ENCODE results near the gene KRT14.
"Not testable (repeated sequence)": the region's sequence is repeated elsewhere in the genome, so short reads cannot be mapped to it uniquely, and the experiment has no call there.

KRT14 gene

DNA sequence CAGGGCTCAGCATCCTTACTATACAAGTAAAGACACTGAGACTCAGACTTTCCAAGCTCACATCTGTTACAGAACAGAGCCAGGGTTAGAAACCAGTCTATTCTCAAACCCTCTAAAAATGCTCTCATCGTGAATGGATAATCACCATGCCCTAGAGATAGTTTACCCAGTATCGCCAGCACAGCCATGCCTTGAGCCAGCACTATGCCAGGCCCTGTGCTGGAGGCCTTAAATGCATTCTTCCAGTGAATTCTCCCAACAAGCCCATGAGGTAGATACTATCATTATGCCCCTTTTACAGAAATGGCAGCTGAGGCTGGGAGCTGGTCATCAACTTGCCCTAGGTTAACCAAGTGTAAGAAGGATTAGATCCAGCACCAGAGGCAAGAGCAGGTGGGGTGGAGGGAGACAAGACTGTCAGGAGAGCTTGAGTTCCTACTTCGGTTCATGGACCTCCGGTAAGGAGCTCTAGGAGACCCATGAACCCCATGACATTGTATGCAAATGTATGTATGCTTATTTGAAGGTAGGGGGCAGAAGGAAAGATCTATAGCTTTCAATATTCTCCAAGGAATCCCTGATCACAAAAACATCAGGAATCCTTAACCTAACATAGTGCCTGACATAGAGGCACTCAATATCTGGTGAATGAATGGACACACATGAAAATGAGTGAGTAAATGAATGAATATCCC is 5.2 kb downstream of the KRT14 start:
- Mint-ChIP-seq H3K27me3 (peaks cover 23% of the 10 kb centered on the region), H3K9me3 (no peaks in the 10 kb centered on the region), H3K4me1 (no peaks in the 10 kb centered on the region), H3K36me3 (no peaks in the 10 kb centered on the region), H3K27ac (no peak overlapping the region), H3K4me3 (no peak overlapping the region)
- DNase-seq (ENCODE audit: low spot score in 2 of 2) (no peak), ATAC-seq (ENCODE audit: low read depth) (no peak)

DNA sequence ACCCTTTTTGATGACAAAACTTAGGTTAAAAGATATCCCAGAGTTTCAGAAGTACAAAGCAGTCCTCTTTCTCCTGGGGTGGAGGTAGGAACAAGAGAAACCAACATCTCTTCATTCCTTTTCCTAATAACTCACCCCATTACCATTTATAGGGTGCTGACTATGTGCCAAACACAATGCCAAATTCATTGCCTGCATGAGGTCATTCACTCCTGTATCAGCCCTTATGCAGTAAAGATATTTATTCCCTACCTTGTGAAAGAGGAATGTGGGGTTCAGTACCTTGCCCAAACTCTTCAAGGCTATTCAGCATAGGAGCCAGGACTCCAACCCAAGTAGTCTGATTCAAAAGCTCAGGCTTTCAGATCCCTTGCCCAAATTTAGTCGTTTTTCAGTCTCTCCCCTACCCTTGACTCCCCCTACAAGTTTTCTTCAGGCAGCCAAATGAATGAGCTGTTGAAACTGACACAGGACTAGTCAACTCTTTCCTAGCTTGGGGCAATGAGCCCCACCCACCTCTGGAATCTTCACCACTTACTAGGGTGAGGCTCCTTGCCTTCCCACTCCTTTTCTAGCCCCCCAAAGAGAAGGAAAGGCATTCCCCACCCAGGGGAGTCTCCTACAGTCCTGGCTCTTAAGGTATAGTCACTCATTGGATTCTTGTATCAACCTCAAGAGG is 5.9 kb downstream of the KRT14 start:
- H3K27ac Mint-ChIP-seq: no peak overlapping the region
- H3K4me3 Mint-ChIP-seq: no peak overlapping the region
- ATAC-seq (ENCODE audit: low read depth) (no peak), DNase-seq (ENCODE audit: low spot score in 2 of 2) (no peak)
- no peaks in the 10 kb centered on the region for H3K4me1 Mint-ChIP-seq
- no peaks in the 10 kb centered on the region for H3K9me3 Mint-ChIP-seq
- H3K36me3 Mint-ChIP-seq: no peaks in the 10 kb centered on the region
- peaks cover 25% of the 10 kb centered on the region for H3K27me3 Mint-ChIP-seq

DNA sequence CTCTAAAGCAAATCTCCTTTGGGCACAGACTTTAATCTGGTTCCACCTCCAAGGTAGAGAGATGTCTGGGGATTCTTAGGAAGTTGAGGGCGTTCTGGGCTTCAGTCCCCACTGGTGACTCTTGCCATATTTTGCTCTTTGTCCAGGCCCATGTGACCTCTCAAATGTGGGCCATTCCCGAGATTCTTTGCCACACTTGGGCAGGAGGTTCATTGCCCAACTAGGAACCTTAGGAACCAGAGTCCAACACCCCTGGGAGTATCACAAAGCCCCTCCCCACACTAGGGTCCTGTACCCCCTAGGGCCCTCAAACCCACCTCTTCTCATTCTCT is 6.5 kb downstream of the KRT14 start:
- no peak overlapping the region for H3K4me3 Mint-ChIP-seq
- no peaks in the 10 kb centered on the region for H3K36me3 Mint-ChIP-seq
- peaks cover 24% of the 10 kb centered on the region for H3K27me3 Mint-ChIP-seq
- DNase-seq (ENCODE audit: low spot score in 2 of 2) (no peak), ATAC-seq (ENCODE audit: low read depth) (no peak)
- no peak overlapping the region for H3K27ac Mint-ChIP-seq
- no peaks in the 10 kb centered on the region for H3K4me1 Mint-ChIP-seq
- H3K9me3 Mint-ChIP-seq: no peaks in the 10 kb centered on the region

DNA sequence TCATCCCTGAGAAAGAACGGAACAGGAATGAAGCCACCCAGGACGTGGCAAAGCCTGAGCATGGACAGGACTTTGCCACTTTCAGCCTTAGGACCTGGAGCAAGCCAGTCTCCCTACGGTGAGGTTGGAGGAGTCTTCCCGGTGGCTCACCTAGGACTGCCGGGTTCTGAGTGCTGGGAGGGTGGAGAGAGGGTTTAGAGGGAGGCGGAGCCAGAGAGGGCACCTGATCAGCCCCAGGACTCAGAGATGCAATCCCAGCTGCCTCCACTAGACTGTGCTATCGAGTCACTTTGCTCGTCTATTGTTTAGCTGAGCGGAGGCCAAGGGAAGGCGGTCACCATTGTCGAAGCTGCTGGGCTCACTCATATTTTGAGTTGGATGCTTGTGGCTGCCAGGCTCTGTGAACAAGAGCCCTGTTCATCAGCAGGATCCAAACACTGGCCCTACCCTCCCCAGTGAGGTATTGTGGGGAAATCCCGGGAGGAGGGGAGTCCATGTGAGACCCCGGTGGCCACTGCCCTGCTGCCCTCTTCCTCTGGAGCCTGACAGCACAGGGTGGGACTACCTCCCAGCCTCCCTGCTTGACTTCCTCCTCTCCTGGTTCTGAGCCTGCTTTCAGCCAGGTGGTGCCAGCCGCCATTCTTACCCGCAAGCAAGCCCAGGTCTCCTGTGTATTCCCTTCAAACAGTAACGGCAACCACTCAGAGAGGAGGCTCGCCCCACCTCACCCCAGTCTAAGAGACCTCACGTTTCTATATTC is 7.0 kb downstream of the KRT14 start:
- H3K27me3 Mint-ChIP-seq: peaks cover 24% of the 10 kb centered on the region
- H3K36me3 Mint-ChIP-seq: no peaks in the 10 kb centered on the region
- no peaks in the 10 kb centered on the region for H3K9me3 Mint-ChIP-seq
- H3K4me1 Mint-ChIP-seq: no peaks in the 10 kb centered on the region
- DNase-seq (ENCODE audit: low spot score in 2 of 2) (peak; percentile 15 to 21), ATAC-seq (ENCODE audit: low read depth) (peak; percentile 46)
- no peak overlapping the region for H3K27ac Mint-ChIP-seq
- no peak overlapping the region for H3K4me3 Mint-ChIP-seq

DNA sequence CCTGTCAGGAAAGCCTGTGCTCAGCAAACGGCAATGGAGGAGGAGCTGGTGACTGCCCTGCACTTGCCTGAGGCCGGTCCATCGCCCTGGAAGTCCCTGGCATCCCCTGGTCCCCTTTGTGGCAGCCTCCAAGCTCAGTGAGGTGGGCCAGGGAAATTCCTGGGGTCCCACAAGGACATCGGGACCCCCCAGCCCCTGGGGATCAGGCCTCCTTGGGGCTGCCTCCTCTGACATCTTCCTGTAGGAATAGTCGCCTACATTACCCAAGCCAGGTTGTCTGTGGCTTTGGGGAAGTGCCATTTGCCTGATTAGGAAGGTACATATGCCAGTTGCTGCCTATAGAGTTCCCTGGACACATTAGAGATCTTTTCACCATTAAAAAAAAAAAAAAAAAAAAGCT is 7.7 kb downstream of the KRT14 start:
- no peaks in the 10 kb centered on the region for H3K4me1 Mint-ChIP-seq
- no peak overlapping the region for H3K27ac Mint-ChIP-seq
- DNase-seq (ENCODE audit: low spot score in 2 of 2) (no peak), ATAC-seq (ENCODE audit: low read depth) (no peak)
- no peak overlapping the region for H3K4me3 Mint-ChIP-seq
- H3K36me3 Mint-ChIP-seq: no peaks in the 10 kb centered on the region
- H3K9me3 Mint-ChIP-seq: no peaks in the 10 kb centered on the region
- peaks cover 22% of the 10 kb centered on the region for H3K27me3 Mint-ChIP-seq

DNA sequence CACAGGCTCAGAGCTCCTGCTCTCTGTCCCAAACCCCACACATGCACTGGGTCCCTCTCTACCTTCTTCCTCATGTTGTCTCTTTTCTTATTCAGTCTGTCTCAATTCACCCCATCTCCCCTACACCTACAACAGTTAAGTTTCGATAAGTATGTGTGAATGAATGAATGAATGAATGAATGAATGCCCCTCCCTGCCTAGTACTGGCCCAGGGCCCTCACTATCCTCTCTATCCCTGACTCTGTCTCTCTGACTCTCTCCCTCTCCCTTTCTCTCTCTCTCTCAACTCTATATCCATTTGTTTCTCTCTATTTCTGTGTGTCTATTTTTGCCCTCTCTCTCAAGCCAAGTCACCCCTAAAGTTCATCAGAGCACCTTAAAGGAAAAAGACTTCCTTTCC is 8.2 kb downstream of the KRT14 start:
- Mint-ChIP-seq H3K27me3 (peaks cover 20% of the 10 kb centered on the region), H3K4me1 (no peaks in the 10 kb centered on the region), H3K4me3 (no peak overlapping the region), H3K9me3 (no peaks in the 10 kb centered on the region), H3K27ac (no peak overlapping the region), H3K36me3 (no peaks in the 10 kb centered on the region)
- DNase-seq (ENCODE audit: low spot score in 2 of 2): no peak
- no peak for ATAC-seq (ENCODE audit: low read depth)

DNA sequence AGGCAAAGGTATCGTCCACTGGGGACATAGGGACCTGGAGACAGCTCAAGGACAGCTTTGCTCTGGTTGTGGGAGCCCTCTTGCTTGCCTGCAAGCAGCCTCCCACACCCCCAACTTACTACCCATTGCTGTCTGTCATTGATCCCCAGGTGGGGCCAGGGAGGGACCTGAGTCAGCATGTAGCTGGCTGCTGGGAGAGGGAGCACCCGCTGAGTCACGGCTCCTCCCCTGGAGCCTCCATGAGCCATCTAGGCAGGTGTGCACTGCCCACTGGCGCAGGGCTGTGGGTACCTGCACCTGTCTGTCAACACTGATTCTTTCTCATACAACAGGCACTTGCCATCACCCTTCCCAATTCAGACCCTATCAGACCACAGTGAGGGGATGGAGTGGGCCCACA is 10.0 kb downstream of the KRT14 start:
- ATAC-seq (ENCODE audit: low read depth); H3K36me3 Mint-ChIP-seq; H3K9me3 Mint-ChIP-seq; H3K27ac Mint-ChIP-seq; H3K4me3 Mint-ChIP-seq; DNase-seq (ENCODE audit: low spot score in 2 of 2); H3K4me1 Mint-ChIP-seq: not testable (repeated sequence)
- H3K27me3 Mint-ChIP-seq: peaks cover 22% of the 10 kb centered on the region

DNA sequence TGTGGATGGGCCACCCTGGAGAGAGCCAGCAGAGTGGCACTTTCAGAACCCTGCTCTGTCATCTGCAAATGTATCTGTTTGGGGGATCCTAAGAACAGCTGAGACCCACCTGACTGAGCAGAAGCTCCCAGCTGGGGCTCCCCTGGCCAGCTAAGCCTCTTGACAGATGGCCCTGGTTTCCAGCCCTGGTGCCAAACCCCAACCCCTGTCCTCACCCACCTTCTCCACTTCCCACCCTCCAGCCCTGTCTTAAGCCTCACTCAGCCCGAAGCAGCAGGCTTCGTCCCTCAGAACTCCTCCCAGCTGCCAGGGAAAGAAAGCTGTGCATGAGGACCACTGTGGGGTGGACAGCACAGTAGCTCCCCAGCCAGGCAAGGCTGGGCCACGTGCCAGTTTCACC is 11.4 kb downstream of the KRT14 start:
- DNase-seq (ENCODE audit: low spot score in 2 of 2) (no peak), ATAC-seq (ENCODE audit: low read depth) (no peak)
- Mint-ChIP-seq H3K9me3 (no peaks in the 10 kb centered on the region), H3K4me1 (no peaks in the 10 kb centered on the region), H3K27me3 (peaks cover 24% of the 10 kb centered on the region), H3K36me3 (no peaks in the 10 kb centered on the region), H3K27ac (no peak overlapping the region), H3K4me3 (no peak overlapping the region)

DNA sequence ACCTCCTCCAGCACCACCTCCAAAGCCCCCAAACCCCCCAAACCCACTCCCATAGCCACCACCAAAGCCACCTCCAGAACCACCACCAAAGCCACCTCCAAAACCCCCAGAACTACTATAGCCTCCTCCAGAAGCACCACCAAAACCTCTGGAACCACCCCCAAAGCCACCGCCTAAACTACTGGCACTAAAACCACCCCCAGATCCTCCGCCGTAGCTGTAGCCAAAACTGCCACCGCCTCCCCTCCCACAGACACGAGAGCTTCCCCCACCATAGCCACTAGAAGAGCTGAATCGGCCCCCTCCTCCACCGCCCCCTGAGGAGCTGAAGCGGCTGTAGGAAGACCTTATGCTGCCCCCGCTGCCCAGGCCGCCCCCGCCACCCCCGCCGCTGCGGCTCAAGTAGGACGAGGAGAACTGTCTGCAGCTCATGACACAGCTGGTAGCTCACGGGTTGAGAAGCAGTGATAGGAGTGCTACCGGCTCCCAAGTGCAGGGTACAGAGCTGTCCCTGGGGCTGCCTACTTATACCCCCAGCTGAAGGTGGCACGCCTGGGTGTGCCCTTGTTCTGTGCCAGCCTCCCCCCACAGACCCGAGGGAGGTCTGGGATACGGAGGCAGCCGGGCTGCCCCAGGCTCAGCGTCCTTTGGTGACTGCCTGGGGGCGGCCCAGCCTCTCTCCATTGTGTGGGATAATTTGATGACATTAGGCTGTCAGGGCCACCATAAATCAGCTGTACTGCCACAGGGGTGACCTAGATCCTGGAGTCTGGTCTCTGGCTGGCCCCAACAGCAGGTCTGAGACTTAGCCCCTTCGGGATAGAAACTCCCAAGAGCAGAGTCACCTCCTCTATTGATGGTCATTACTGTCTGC is 14.9 kb downstream of the KRT14 start, which contains the start of gene KRT9:
Gene KRT9, minus strand, starts transcription at position 499 of the 874 bp plus-strand sequence. Its CDS starts 67 bp downstream, at position 432.
- H3K27me3 Mint-ChIP-seq: peaks cover 14% of the 10 kb centered on the region
- H3K36me3 Mint-ChIP-seq: no peaks in the 10 kb centered on the region
- no peak within 1 kb of the TSS for H3K4me3 Mint-ChIP-seq
- H3K27ac Mint-ChIP-seq: no peak within 1 kb of the TSS
- peaks cover 6% of the 10 kb centered on the region for H3K4me1 Mint-ChIP-seq
- DNase-seq (ENCODE audit: low spot score in 2 of 2): no peak
- no peak for ATAC-seq (ENCODE audit: low read depth)
- peaks cover 6% of the 10 kb centered on the region for H3K9me3 Mint-ChIP-seq

DNA sequence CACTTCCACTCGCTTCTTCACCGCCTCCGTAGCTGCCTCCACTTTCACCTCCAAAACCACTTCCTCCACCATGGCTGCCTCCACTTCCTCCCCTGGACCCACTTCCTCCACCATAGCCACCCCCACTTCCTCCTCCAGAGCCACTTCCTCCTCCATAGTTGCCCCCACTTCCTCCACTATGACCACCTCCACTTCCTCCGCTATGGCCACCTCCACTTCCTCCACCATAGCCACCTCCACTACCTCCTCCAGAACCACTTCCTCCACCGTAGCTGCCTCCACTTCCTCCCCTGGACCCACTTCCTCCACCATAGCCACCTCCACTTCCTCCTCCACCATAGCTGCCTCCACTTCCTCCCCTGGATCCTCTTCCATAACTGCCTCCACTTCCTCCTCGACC is 19.4 kb downstream of the KRT14 start:
- Mint-ChIP-seq H3K4me3 (no peak overlapping the region), H3K27ac (peak overlapping the region; percentile 79), H3K4me1 (peaks cover 6% of the 10 kb centered on the region), H3K36me3 (no peaks in the 10 kb centered on the region), H3K27me3 (peaks cover 9% of the 10 kb centered on the region), H3K9me3 (peaks cover 6% of the 10 kb centered on the region)
- no peak for DNase-seq (ENCODE audit: low spot score in 2 of 2)
- no peak for ATAC-seq (ENCODE audit: low read depth)

DNA sequence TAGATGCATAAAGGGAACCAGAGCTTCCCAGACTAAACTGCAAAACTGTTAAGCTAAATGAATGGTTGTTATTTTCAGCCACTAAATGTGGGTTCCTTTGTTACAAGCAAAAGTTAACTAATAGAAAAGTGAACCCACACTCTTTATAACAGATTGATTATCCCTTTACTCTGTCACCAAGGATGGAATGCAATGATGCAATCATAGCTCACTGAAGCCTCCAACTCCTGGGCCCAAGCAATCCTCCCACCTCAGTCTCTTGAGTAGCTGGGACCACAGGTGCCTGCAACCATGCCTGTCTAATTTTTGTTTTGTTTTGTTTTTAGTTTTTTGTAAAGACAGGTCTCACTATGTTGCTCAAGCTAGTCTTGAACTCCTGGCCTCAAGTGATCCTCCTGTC is 21.4 kb downstream of the KRT14 start:
- no peaks in the 10 kb centered on the region for H3K36me3 Mint-ChIP-seq
- no peak overlapping the region for H3K27ac Mint-ChIP-seq
- no peak for ATAC-seq (ENCODE audit: low read depth)
- H3K27me3 Mint-ChIP-seq: peaks cover 8% of the 10 kb centered on the region
- DNase-seq (ENCODE audit: low spot score in 2 of 2): no peak
- peaks cover 6% of the 10 kb centered on the region for H3K9me3 Mint-ChIP-seq
- H3K4me3 Mint-ChIP-seq: no peak overlapping the region
- peaks cover 6% of the 10 kb centered on the region for H3K4me1 Mint-ChIP-seq

DNA sequence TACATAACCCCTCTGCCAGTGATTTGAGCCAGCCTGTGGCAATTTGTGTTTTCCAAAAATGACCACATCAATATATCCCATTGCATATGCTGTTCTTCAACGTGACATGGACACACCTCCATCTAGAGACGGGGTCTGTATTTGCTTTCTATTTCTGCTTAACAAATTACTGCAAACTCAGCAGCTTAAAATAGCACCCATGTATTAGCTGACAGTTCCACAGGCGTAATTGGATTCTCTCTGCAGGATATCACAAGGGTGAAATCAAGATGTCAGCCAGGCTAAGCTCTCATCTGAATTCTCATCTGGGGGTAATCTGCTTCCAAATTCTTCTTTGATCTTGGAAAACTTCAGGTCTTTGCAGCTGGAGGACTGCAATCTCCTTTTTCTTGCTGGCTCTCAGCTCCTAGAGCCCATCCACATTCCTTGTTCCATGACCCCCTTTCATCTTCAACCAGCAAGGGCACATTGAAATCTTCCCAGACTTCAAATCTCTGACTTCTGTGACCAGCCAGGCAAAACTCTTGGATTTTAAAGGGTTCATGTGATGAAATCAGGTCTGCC is 23.0 kb downstream of the KRT14 start:
- peaks cover 6% of the 10 kb centered on the region for H3K4me1 Mint-ChIP-seq
- no peak overlapping the region for H3K4me3 Mint-ChIP-seq
- H3K27me3 Mint-ChIP-seq: peaks cover 8% of the 10 kb centered on the region
- DNase-seq (ENCODE audit: low spot score in 2 of 2) (no peak), ATAC-seq (ENCODE audit: low read depth) (no peak)
- H3K9me3 Mint-ChIP-seq: peaks cover 6% of the 10 kb centered on the region
- no peaks in the 10 kb centered on the region for H3K36me3 Mint-ChIP-seq
- H3K27ac Mint-ChIP-seq: no peak overlapping the region

DNA sequence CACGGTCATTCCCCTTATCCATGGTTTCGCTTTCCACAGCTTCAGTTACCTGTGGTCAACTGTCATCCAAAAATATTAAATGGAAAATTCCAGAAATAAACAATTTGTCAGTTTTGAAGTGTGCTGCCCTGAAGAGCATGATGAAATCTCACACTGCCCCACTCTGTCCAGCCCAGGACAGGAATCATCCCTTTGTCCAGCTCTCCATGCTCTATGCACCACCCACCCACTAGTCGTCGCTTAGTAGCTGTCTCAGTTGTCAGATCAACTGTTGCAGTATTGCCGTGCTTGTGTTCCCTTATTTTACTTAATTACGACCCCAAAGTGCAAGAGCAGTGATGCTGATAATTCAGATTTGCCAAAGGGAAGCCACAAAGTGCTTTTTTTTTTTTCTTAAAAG is 25.1 kb downstream of the KRT14 start:
- ATAC-seq (ENCODE audit: low read depth): no peak
- Mint-ChIP-seq H3K4me3 (no peak overlapping the region), H3K9me3 (no peaks in the 10 kb centered on the region), H3K27ac (no peak overlapping the region), H3K36me3 (no peaks in the 10 kb centered on the region), H3K4me1 (no peaks in the 10 kb centered on the region), H3K27me3 (peaks cover 15% of the 10 kb centered on the region)
- no peak for DNase-seq (ENCODE audit: low spot score in 2 of 2)

Measured in memory B cell (primary cell).